Karpas-422 (cell line): ENCODE measurements around the gene CUL9. TPM values are rescaled to one million over a fixed set of nuclear protein-coding genes. Genes with fewer than 3 reads are reported as not detected.
A peak's percentile ranks its signal among the peaks of the same experiment; 100 is the strongest.

Experiments used
- DNase-seq: peaks from one replicate; pipeline ENCODE4 v3.0.0-alpha.2; 2015
- H2AFZ ChIP-seq: fragments of 200-600 bp; sonication (generic); 2 replicates; pipeline ENCODE4 v1.6.1; 2014; ENCODE audit warnings: antibody characterized with exemption, low read length, mixed read lengths
- H3K27ac ChIP-seq: fragments of 200-600 bp; sonication (generic); 2 replicates; pipeline ENCODE4 v1.5.1; 2014; ENCODE audit warnings: mild to moderate bottlenecking, low read length, moderate library complexity
- H3K27me3 ChIP-seq: fragments of 200-600 bp; sonication (generic); 2 replicates; pipeline ENCODE4 v1.6.1; 2014; ENCODE audit warnings: low read length, mixed read lengths
- H3K36me3 ChIP-seq: fragments of 200-600 bp; sonication (generic); 2 replicates; pipeline ENCODE4 v1.6.1; 2014; ENCODE audit warnings: low read length, mixed read lengths; ENCODE audit not compliant: insufficient read depth
- H3K4me1 ChIP-seq: fragments of 200-600 bp; sonication (generic); 2 replicates; pipeline ENCODE4 v1.6.1; 2014; ENCODE audit warnings: mild to moderate bottlenecking, low read length, mixed read lengths
- H3K4me2 ChIP-seq: fragments of 200-600 bp; sonication (generic); 2 replicates; pipeline ENCODE4 v1.6.1; 2014; ENCODE audit warnings: low read length, low read depth, mild to moderate bottlenecking; ENCODE audit not compliant: poor library complexity, severe bottlenecking
- H3K4me3 ChIP-seq: fragments of 200-600 bp; sonication (generic); 2 replicates; pipeline ENCODE4 v1.5.1; 2014; ENCODE audit warnings: mild to moderate bottlenecking, antibody characterized with exemption, low read length, mixed read lengths
- H3K79me2 ChIP-seq: fragments of 200-600 bp; sonication (generic); 2 replicates; pipeline ENCODE4 v1.6.1; 2014; ENCODE audit warnings: mild to moderate bottlenecking, low read length, mixed read lengths
- H3K9ac ChIP-seq: fragments of 200-600 bp; sonication (generic); 2 replicates; pipeline ENCODE4 v1.6.0; 2014; ENCODE audit warnings: low read length
- H3K9me2 ChIP-seq: fragments of 200-600 bp; sonication (generic), shearing (Covaris generic); replicated peaks from 2 replicates; pipeline ENCODE4 v1.6.0; 2014; ENCODE audit warnings: mild to moderate bottlenecking, low read length, moderate library complexity; ENCODE audit not compliant: insufficient read depth
- H3K9me3 ChIP-seq: fragments of 300-700, 200-600 bp; sonication (generic); 2 replicates; pipeline ENCODE4 v1.6.1; 2014; ENCODE audit warnings: low read length, mixed read lengths
- H4K20me1 ChIP-seq: fragments of 200-600 bp; sonication (generic); 2 replicates; pipeline ENCODE4 v1.6.1; 2014; ENCODE audit warnings: mild to moderate bottlenecking, antibody characterized with exemption, low read length, low read depth; ENCODE audit not compliant: insufficient read depth
- total RNA-seq: library from RNA; depleted of rRNA; stranded (reverse); fragments of >200 nt; shearing (Covaris generic); gene quantifications from 2 replicates; pipeline ENCODE4 v1.2.3, GENCODE V29; 2014; ENCODE audit warnings: low replicate concordance

CUL9 gene
- total RNA-seq, 1 experiment from 2014 or later: 34.9 TPM

GRCh38 chr6:43246301-43247113 is 64.5 kb downstream of the CUL9 start:
- H3K4me3 ChIP-seq: peak overlapping the region; percentile 77
- no peaks in the 10 kb centered on the region for H3K9me3 ChIP-seq
- no peaks in the 10 kb centered on the region for H3K27me3 ChIP-seq
- no peaks in the 10 kb centered on the region for H3K9me2 ChIP-seq
- H3K9ac ChIP-seq: peak overlapping the region; percentile 74
- no peaks in the 10 kb centered on the region for H4K20me1 ChIP-seq
- DNase-seq: peak; percentile 91
- H2AFZ ChIP-seq: peak overlapping the region; percentile 92
- no peak overlapping the region for H3K27ac ChIP-seq
- peaks cover 33% of the 10 kb centered on the region for H3K4me1 ChIP-seq
- H3K79me2 ChIP-seq: no peaks in the 10 kb centered on the region
- H3K4me2 ChIP-seq: peak overlapping the region; percentile 95
- H3K36me3 ChIP-seq: no peaks in the 10 kb centered on the region

GRCh38 chr6:43247114-43247999 is 65.4 kb downstream of the CUL9 start:
- H3K4me3 ChIP-seq: peak overlapping the region; percentile 77
- H3K4me2 ChIP-seq: peak overlapping the region; percentile 95
- no peaks in the 10 kb centered on the region for H3K9me3 ChIP-seq
- H3K9ac ChIP-seq: peak overlapping the region; percentile 74
- H2AFZ ChIP-seq: peak overlapping the region; percentile 92
- H3K9me2 ChIP-seq: no peaks in the 10 kb centered on the region
- no peak overlapping the region for H3K27ac ChIP-seq
- no peaks in the 10 kb centered on the region for H3K36me3 ChIP-seq
- H4K20me1 ChIP-seq: no peaks in the 10 kb centered on the region
- peak; percentile 93 for DNase-seq
- peaks cover 33% of the 10 kb centered on the region for H3K4me1 ChIP-seq
- H3K27me3 ChIP-seq: no peaks in the 10 kb centered on the region
- no peaks in the 10 kb centered on the region for H3K79me2 ChIP-seq

- Histone ChIP-seq H2AFZ (no peak overlapping the region), H3K4me2 (peak overlapping the region; percentile 95), H3K4me3 (peak overlapping the region; percentile 77; the same call in 1 of the 2 replicates), H3K9me2 (no peaks in the 10 kb centered on the region), H3K27me3 (no peaks in the 10 kb centered on the region), H3K9me3 (no peaks in the 10 kb centered on the region), H3K27ac (no peak overlapping the region), H3K36me3 (no peaks in the 10 kb centered on the region), H4K20me1 (no peaks in the 10 kb centered on the region), H3K79me2 (no peaks in the 10 kb centered on the region), H3K9ac (peak overlapping the region; percentile 74), H3K4me1 (peaks cover 33% of the 10 kb centered on the region)
- no peak for DNase-seq
Measured at GRCh38 chr6:43248101-43248500, 66.1 kb downstream of the CUL9 start.

- Histone ChIP-seq H3K9ac (no peak overlapping the region), H2AFZ (no peak overlapping the region), H3K79me2 (no peaks in the 10 kb centered on the region), H3K27me3 (no peaks in the 10 kb centered on the region), H3K36me3 (no peaks in the 10 kb centered on the region), H4K20me1 (no peaks in the 10 kb centered on the region), H3K4me3 (no peak overlapping the region), H3K4me1 (peaks cover 33% of the 10 kb centered on the region), H3K4me2 (no peak overlapping the region), H3K27ac (no peak overlapping the region), H3K9me2 (no peaks in the 10 kb centered on the region), H3K9me3 (no peaks in the 10 kb centered on the region)
- no peak for DNase-seq
Measured at GRCh38 chr6:43248791-43249190, 66.8 kb downstream of the CUL9 start.

- no peaks in the 10 kb centered on the region for H3K9me2 ChIP-seq
- no peak for DNase-seq
- no peaks in the 10 kb centered on the region for H3K36me3 ChIP-seq
- H3K4me3 ChIP-seq: no peak overlapping the region
- H3K27ac ChIP-seq: no peak overlapping the region
- peaks cover 22% of the 10 kb centered on the region for H3K4me1 ChIP-seq
- H3K9ac ChIP-seq: no peak overlapping the region
- H2AFZ ChIP-seq: no peak overlapping the region; the same call in 1 of the 2 replicates
- H3K27me3 ChIP-seq: no peaks in the 10 kb centered on the region
- no peaks in the 10 kb centered on the region for H4K20me1 ChIP-seq
- H3K79me2 ChIP-seq: no peaks in the 10 kb centered on the region
- no peak overlapping the region for H3K4me2 ChIP-seq
- H3K9me3 ChIP-seq: no peaks in the 10 kb centered on the region
Measured at GRCh38 chr6:43250992-43251373, 69.0 kb downstream of the CUL9 start.

GRCh38 chr6:43253401-43253800 is 71.4 kb downstream of the CUL9 start:
- Histone ChIP-seq H3K4me3 (no peak overlapping the region), H3K9me3 (no peaks in the 10 kb centered on the region), H3K27me3 (no peaks in the 10 kb centered on the region), H2AFZ (no peak overlapping the region), H3K79me2 (no peaks in the 10 kb centered on the region), H3K9me2 (no peaks in the 10 kb centered on the region), H4K20me1 (no peaks in the 10 kb centered on the region), H3K4me1 (peaks cover 18% of the 10 kb centered on the region), H3K36me3 (no peaks in the 10 kb centered on the region), H3K27ac (no peak overlapping the region), H3K9ac (no peak overlapping the region), H3K4me2 (no peak overlapping the region)
- no peak for DNase-seq

GRCh38 chr6:43254138-43254817 is 72.3 kb downstream of the CUL9 start:
- Histone ChIP-seq H3K36me3 (no peaks in the 10 kb centered on the region), H4K20me1 (no peaks in the 10 kb centered on the region)
- no peak for DNase-seq

GRCh38 chr6:43254846-43255245 is 72.8 kb downstream of the CUL9 start:
- Histone ChIP-seq H2AFZ (no peak overlapping the region), H3K79me2 (no peaks in the 10 kb centered on the region), H4K20me1 (no peaks in the 10 kb centered on the region), H3K9ac (no peak overlapping the region), H3K9me3 (no peaks in the 10 kb centered on the region), H3K4me1 (peaks cover 18% of the 10 kb centered on the region), H3K27ac (no peak overlapping the region), H3K9me2 (no peaks in the 10 kb centered on the region), H3K4me2 (no peak overlapping the region), H3K27me3 (no peaks in the 10 kb centered on the region), H3K4me3 (no peak overlapping the region), H3K36me3 (no peaks in the 10 kb centered on the region)
- DNase-seq: no peak

More at GRCh38 chr6:43254138-43254817, 72.3 kb downstream of the CUL9 start:
- H2AFZ ChIP-seq: no peak overlapping the region
- H3K79me2 ChIP-seq: no peaks in the 10 kb centered on the region
- H3K27me3 ChIP-seq: no peaks in the 10 kb centered on the region
- peaks cover 18% of the 10 kb centered on the region for H3K4me1 ChIP-seq
- H3K4me3 ChIP-seq: no peak overlapping the region
- no peaks in the 10 kb centered on the region for H3K9me2 ChIP-seq
- no peak overlapping the region for H3K9ac ChIP-seq
- no peak overlapping the region for H3K4me2 ChIP-seq
- H3K9me3 ChIP-seq: no peaks in the 10 kb centered on the region
- H3K27ac ChIP-seq: no peak overlapping the region
